ENCODE results near the gene PARVB. TPM values are rescaled to one million over a fixed set of nuclear protein-coding genes. Genes with fewer than 3 reads are reported as not detected.

The PARVB gene
- total RNA-seq, 1 donor: 29.3 TPM

DNA sequence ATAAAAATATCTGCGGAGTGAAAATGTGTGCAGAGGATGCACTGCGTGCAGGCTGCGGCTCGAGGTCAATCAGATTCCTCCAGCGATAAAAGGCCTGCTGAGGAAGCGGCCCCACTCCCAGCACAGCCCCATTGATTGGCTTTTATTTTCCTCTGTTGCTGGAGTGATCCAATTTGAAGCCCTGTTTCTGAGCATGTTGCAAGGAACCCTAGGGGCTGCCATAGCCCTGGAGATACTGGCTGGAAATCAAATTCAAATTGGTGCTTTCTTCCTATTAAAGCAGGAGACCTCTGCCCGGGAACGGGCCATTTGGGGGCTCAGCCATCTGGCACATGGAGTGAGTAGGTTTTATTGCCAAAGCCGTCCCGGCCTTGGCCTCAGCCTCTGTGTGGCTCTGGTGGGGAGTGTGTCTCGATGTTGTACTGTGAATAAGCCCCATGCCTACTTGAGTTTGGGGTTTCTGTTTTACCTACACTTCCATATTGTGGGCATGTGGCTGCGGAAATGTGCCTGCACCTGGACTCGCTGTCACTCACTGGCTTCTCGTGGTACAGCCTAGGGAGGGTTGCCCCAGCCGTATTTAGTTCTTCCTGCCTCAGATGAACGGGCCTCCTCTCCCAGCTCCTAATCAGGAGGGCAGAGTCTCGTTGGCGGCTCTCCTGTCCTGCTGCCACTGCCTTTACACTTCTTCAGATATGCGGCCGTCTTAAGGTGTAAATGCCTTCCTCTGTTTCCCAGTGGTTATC, 25.6 kb downstream of the PARVB start:
- Histone ChIP-seq H4K20me1 (ENCODE audit: insufficient read depth, low read length) (peaks cover 16% of the 10 kb centered on the region), H3K36me3 (ENCODE audit: insufficient read depth, low read length) (peaks cover 3% of the 10 kb centered on the region)

DNA sequence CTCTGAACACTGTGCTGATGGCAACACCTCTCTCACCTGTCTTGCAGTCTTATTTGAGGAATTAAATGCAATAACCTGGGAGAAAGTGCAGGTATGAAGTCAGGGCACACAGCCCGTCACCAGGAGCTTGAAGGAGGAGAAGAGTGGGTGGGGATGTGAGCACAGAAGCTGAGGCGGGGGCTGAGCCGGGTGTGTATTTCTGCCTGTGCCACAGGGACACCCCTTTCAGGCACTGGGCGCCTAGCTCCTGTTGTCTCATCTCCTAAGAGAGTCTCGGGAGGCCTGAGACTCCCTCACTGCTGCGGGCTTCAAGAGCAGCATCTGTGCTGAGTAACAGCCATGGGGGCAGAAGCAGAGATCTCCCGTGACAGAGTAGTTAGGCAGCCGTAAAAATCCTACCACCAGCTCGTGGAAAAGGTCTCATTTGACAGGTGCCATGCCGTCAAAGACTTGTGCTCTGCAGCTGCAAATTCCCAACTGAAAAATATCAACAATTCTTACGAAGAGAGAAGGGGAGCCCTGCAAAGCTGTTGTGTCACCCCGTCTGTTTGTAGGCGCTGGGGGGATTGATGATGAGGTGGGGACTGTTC, 26.8 kb downstream of the PARVB start:
- Histone ChIP-seq H3K27me3 (ENCODE audit: insufficient read depth, low read length) (no peaks in the 10 kb centered on the region), H4K20me1 (ENCODE audit: insufficient read depth, low read length) (peaks cover 9% of the 10 kb centered on the region), H3K4me1 (ENCODE audit: insufficient read depth, low read length) (no peaks in the 10 kb centered on the region), H3K79me2 (ENCODE audit: insufficient read depth, low read length) (peaks cover 24% of the 10 kb centered on the region), H3K9me3 (ENCODE audit: low read depth, low read length) (no peaks in the 10 kb centered on the region), H3K4me3 (ENCODE audit: insufficient read depth, low read length) (no peak overlapping the region), H3K4me2 (ENCODE audit: insufficient read depth, low read length) (no peak overlapping the region), H3K27ac (ENCODE audit: low read depth, low read length) (no peak overlapping the region), H3K36me3 (ENCODE audit: insufficient read depth, low read length) (peaks cover 3% of the 10 kb centered on the region), H2AFZ (ENCODE audit: low read length) (no peak overlapping the region)
- DNase-seq (ENCODE audit: insufficient read length, low spot score, missing footprints): peak; percentile 52
- TF ChIP-seq, protein P1, sequence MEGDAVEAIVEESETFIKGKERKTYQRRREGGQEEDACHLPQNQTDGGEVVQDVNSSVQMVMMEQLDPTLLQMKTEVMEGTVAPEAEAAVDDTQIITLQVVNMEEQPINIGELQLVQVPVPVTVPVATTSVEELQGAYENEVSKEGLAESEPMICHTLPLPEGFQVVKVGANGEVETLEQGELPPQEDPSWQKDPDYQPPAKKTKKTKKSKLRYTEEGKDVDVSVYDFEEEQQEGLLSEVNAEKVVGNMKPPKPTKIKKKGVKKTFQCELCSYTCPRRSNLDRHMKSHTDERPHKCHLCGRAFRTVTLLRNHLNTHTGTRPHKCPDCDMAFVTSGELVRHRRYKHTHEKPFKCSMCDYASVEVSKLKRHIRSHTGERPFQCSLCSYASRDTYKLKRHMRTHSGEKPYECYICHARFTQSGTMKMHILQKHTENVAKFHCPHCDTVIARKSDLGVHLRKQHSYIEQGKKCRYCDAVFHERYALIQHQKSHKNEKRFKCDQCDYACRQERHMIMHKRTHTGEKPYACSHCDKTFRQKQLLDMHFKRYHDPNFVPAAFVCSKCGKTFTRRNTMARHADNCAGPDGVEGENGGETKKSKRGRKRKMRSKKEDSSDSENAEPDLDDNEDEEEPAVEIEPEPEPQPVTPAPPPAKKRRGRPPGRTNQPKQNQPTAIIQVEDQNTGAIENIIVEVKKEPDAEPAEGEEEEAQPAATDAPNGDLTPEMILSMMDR (IDR thresholded peaks at IDR 0.05; ENCODE audit: extremely low read depth, low read depth, low read length): no peak

More for the DNA sequence above, 25.6 kb downstream of the PARVB start:
- Histone ChIP-seq H3K4me2 (ENCODE audit: insufficient read depth, low read length) (no peak overlapping the region), H3K9me3 (ENCODE audit: low read depth, low read length) (no peaks in the 10 kb centered on the region), H3K4me1 (ENCODE audit: insufficient read depth, low read length) (peaks cover 6% of the 10 kb centered on the region), H3K27ac (ENCODE audit: low read depth, low read length) (no peak overlapping the region), H3K27me3 (ENCODE audit: insufficient read depth, low read length) (no peaks in the 10 kb centered on the region), H3K79me2 (ENCODE audit: insufficient read depth, low read length) (peaks cover 29% of the 10 kb centered on the region), H2AFZ (ENCODE audit: low read length) (no peak overlapping the region), H3K4me3 (ENCODE audit: insufficient read depth, low read length) (no peak overlapping the region)
- TF ChIP-seq, protein P1 (IDR thresholded peaks at IDR 0.05; ENCODE audit: extremely low read depth, low read depth, low read length): no peak
- DNase-seq (ENCODE audit: insufficient read length, low spot score, missing footprints): peak; percentile 58

DNA sequence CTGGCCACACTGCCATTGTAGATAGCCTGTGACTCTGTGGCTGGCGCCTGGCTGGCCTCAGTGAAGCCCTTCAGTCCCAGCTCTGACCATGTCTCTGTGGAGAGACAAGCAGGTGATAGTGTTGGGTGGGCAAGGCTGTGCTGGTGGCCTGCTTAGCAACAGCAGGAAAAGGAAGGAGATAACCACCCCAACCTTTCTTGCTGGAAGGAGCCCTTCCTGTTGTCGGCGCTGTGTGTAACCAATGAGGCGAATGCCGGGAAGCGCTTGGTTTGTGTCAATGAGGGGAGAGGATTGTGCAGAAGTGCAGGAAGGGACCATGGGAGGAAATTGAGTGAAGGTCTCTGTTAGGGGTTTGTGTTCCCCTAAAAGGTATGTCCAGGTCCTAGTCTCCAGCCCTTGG, 27.3 kb downstream of the PARVB start:
- no peak for DNase-seq (ENCODE audit: insufficient read length, low spot score, missing footprints)
- Histone ChIP-seq H3K4me3 (ENCODE audit: insufficient read depth, low read length) (no peak overlapping the region), H2AFZ (ENCODE audit: low read length) (no peak overlapping the region), H4K20me1 (ENCODE audit: insufficient read depth, low read length) (peaks cover 5% of the 10 kb centered on the region), H3K4me2 (ENCODE audit: insufficient read depth, low read length) (no peak overlapping the region), H3K36me3 (ENCODE audit: insufficient read depth, low read length) (peaks cover 2% of the 10 kb centered on the region), H3K9me3 (ENCODE audit: low read depth, low read length) (no peaks in the 10 kb centered on the region), H3K27ac (ENCODE audit: low read depth, low read length) (no peak overlapping the region), H3K4me1 (ENCODE audit: insufficient read depth, low read length) (no peaks in the 10 kb centered on the region), H3K79me2 (ENCODE audit: insufficient read depth, low read length) (peaks cover 22% of the 10 kb centered on the region), H3K27me3 (ENCODE audit: insufficient read depth, low read length) (no peaks in the 10 kb centered on the region)
- TF ChIP-seq, protein P1 (IDR thresholded peaks at IDR 0.05; ENCODE audit: extremely low read depth, low read depth, low read length): no peak

DNA sequence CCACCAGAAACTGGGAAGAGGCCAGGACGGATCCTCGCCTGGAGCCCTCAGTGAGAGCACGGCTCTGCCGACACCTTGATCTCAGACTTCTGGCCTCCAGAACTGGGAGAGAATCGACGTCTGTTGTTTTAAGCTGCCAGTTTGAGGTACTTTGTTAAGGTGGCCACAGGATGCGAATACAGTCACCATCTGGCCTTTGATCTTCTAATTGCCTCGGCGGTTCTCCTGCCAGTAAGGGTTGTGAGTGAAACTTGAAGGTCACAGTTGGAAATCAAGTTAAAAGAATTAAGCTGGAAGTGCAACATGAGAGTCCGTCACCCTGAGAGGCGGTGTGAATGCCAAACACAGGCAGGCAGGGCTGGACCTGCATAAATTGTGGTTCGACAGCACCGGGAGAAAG, 27.9 kb downstream of the PARVB start:
- peaks cover 17% of the 10 kb centered on the region for H3K79me2 ChIP-seq (ENCODE audit: insufficient read depth, low read length)
- TF ChIP-seq, protein P1 (IDR thresholded peaks at IDR 0.05; ENCODE audit: extremely low read depth, low read depth, low read length): no peak
- no peaks in the 10 kb centered on the region for H3K4me1 ChIP-seq (ENCODE audit: insufficient read depth, low read length)
- no peak overlapping the region for H3K4me3 ChIP-seq (ENCODE audit: insufficient read depth, low read length)
- H3K36me3 ChIP-seq (ENCODE audit: insufficient read depth, low read length): no peaks in the 10 kb centered on the region
- DNase-seq (ENCODE audit: insufficient read length, low spot score, missing footprints): peak; percentile 17
- no peak overlapping the region for H3K4me2 ChIP-seq (ENCODE audit: insufficient read depth, low read length)
- peaks cover 2% of the 10 kb centered on the region for H4K20me1 ChIP-seq (ENCODE audit: insufficient read depth, low read length)
- H3K9me3 ChIP-seq (ENCODE audit: low read depth, low read length): no peaks in the 10 kb centered on the region
- H3K27me3 ChIP-seq (ENCODE audit: insufficient read depth, low read length): no peaks in the 10 kb centered on the region
- H3K27ac ChIP-seq (ENCODE audit: low read depth, low read length): no peak overlapping the region
- no peak overlapping the region for H2AFZ ChIP-seq (ENCODE audit: low read length)

All from osteoblast (primary cell).